Progenitor cell of endocrine pancreas (in vitro differentiated cells): ENCODE measurements around the gene C22orf39. TPM values are rescaled to one million over a fixed set of nuclear protein-coding genes. Genes with fewer than 3 reads are reported as not detected.

Experiments
- DNase-seq: peaks from one replicate; pipeline ENCODE4 v3.0.0; 2021; ENCODE audit warnings: low spot score; ENCODE audit not compliant: unreplicated experiment
- H3K27ac Mint-ChIP-seq: 2 replicates; pipeline ENCODE4 v1.8.0; 2021; ENCODE audit warnings: mild to moderate bottlenecking, moderate library complexity, mixed read lengths
- H3K27me3 Mint-ChIP-seq: 2 replicates; pipeline ENCODE4 v1.8.0; 2021; ENCODE audit warnings: mixed read lengths
- H3K36me3 Mint-ChIP-seq: 2 replicates; pipeline ENCODE4 v1.8.0; 2022; ENCODE audit warnings: mixed read lengths; ENCODE audit not compliant: insufficient read depth
- H3K4me1 Mint-ChIP-seq: 2 replicates; pipeline ENCODE4 v1.8.0; 2021; ENCODE audit warnings: low read depth, mixed read lengths
- H3K4me3 Mint-ChIP-seq: 2 replicates; pipeline ENCODE4 v1.8.0; 2021; ENCODE audit warnings: low read depth, mild to moderate bottlenecking, moderate library complexity, mixed read lengths
- H3K9me3 Mint-ChIP-seq: 2 replicates; pipeline ENCODE4 v1.8.0; 2021; ENCODE audit warnings: low read depth, mixed read lengths
- total RNA-seq: library from RNA; stranded (reverse); gene quantifications from 2 replicates; pipeline ENCODE4 v1.2.1, GENCODE V29; 2021
- TF ChIP-seq, protein P1 (sequence below): fragments of 200-600 bp; sonication (generic); IDR thresholded peaks from one replicate; pipeline ENCODE4 v1.5.0; 2021; ENCODE audit warnings: antibody characterized with exemption, mild to moderate bottlenecking; ENCODE audit not compliant: unreplicated experiment

C22orf39 gene
- total RNA-seq, 1 donor from 2014 or later, result 28.8 TPM

DNA sequence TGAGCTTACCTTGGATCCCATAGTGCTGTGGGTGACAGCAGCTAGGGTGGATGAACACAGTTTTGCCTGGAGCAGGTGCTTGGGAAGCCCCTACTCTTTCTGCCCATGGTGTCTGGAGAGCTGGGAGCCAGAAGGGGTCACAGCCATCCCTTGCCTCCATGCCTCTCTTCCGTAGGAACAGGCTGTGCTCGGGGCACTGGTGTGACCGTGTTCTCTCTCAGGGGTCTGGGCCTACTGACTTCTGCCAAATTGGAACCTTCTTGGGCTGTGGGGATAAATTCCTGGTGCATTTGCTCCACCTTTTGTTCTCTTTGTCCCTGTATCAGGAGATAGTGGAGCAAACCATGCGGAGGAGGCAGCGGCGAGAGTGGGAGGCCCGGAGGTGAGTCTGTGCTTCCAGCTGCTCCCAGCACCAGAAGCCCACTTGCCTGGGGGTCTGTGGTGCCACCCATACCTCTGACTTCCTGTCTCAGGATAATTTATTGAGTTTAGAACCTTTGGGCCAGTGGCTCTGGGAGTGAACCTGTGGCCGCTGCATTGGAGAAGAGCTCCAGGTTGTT lies 46.6 kb upstream of the C22orf39 start:
- no peak overlapping the region for H3K27ac Mint-ChIP-seq
- no peaks in the 10 kb centered on the region for H3K9me3 Mint-ChIP-seq
- TF ChIP-seq, protein P1, sequence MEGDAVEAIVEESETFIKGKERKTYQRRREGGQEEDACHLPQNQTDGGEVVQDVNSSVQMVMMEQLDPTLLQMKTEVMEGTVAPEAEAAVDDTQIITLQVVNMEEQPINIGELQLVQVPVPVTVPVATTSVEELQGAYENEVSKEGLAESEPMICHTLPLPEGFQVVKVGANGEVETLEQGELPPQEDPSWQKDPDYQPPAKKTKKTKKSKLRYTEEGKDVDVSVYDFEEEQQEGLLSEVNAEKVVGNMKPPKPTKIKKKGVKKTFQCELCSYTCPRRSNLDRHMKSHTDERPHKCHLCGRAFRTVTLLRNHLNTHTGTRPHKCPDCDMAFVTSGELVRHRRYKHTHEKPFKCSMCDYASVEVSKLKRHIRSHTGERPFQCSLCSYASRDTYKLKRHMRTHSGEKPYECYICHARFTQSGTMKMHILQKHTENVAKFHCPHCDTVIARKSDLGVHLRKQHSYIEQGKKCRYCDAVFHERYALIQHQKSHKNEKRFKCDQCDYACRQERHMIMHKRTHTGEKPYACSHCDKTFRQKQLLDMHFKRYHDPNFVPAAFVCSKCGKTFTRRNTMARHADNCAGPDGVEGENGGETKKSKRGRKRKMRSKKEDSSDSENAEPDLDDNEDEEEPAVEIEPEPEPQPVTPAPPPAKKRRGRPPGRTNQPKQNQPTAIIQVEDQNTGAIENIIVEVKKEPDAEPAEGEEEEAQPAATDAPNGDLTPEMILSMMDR, result no peak
- peaks cover 3% of the 10 kb centered on the region for H3K36me3 Mint-ChIP-seq
- DNase-seq, result no peak
- no peak overlapping the region for H3K4me3 Mint-ChIP-seq
- no peaks in the 10 kb centered on the region for H3K27me3 Mint-ChIP-seq
- no peaks in the 10 kb centered on the region for H3K4me1 Mint-ChIP-seq

DNA sequence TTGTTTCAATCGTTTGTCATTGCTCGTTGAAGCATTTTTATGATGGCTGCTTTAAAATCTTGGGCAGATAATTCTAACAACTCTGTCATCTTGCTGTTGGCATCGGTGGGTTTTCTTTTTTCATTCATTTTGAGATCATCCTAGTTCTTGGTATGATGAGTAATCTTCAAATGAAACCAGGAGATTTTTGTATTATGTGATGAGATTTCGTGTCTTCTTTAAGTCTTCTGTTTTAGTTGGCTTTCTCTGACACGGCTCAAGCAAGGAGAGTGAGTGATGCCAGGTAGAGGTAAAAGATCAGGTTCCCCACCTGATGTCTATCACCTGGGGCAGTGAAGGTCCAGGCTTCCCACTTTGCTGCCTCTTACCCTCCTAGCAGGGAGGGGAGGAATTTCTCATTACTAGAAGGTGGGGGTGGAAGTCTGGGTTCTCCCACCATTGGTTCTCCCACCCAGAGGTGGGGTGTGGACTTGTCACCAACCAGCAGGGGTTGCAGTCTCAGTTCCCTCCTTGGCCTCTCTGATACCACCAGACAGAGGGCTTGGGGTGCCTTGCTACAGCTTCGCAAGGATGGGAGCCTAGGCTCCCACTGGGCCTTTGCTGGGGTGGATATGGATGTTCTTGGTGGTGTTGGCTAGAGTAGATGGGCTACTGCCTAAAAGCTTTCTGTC lies 45.1 kb upstream of the C22orf39 start:
- Mint-ChIP-seq H3K27me3 (no peaks in the 10 kb centered on the region), H3K9me3 (no peaks in the 10 kb centered on the region), H3K36me3 (peaks cover 3% of the 10 kb centered on the region), H3K4me3 (no peak overlapping the region), H3K4me1 (no peaks in the 10 kb centered on the region), H3K27ac (peak overlapping the region; percentile 3)
- no peak for DNase-seq
- TF ChIP-seq, protein P1, result no peak

DNA sequence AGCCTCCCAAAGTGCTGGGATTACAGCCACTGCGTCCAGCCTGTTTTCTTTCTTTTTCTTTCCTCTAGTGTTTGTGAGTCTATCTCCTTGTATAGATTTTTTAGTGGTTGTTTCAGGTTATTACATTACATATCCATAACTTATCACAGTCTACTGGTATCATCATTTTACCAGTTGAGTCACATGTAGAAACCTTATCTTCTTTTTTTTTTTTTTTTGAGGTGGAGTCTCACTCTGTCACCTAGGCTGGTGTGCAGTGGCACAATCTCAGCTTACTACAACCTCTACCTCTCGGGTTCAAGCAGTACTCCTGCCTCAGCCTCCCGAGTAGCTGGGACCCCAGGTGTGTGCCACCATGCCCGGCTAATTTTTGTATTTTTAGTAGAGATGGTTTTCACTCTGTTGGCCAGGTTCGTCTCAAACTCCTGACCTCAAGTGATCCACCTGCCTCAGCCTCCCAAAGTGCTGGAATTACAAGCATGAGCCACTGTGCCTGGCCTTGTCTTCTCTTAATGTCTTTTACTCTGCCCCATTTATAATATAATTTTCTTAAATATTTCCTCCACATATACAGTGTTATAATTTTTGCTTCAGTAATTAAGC lies 43.2 kb upstream of the C22orf39 start:
- Mint-ChIP-seq H3K4me1 (no peaks in the 10 kb centered on the region), H3K27me3 (no peaks in the 10 kb centered on the region), H3K36me3 (peaks cover 3% of the 10 kb centered on the region)

DNA sequence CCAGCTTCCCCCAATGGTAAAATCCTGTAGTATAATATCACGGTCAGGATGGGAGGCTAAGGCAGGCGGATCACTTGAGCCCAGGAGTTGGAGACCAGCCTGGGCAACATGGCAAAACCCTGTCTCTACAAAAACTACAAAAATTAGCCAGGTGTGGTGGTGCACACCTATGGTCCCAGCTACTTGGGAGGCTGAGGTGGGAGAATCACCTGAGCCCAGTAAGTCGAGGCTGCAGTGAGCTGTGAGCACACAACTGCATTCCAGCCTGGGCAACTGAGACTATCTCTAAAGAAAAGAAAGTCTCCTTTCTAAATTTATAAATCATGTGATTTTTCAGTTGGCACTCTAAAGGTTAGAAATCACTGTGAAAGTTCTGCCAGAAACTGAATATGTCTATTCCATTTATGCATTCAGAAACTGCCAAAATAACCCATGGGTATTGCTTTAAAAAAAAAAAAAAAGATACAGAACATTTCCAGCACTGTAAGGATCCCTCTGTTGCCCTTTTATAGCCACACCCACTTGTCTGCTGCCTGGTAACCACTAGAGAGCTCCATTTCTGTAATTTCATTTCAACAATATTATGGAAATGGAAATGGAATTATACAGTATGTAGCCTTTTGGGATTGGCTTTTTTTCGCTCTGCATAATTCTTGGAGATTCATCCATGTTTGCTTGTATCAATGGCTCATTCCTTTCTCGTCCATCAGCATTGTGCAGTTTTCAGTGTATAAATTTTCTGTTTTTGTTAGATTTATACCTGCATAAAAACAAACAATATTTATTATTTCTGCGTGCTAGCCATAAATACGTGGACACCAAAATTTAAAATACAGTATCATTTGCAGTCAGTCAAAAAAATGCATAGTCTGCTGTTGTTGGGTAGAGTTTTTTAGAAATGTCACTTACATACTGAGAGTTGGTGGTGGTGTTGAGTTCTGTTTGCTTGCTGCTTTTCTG lies 41.7 kb upstream of the C22orf39 start:
- H3K27me3 Mint-ChIP-seq, result no peaks in the 10 kb centered on the region
- H3K27ac Mint-ChIP-seq, result no peak overlapping the region
- TF ChIP-seq, protein P1, result no peak
- H3K4me1 Mint-ChIP-seq, result no peaks in the 10 kb centered on the region
- DNase-seq, result no peak
- no peaks in the 10 kb centered on the region for H3K9me3 Mint-ChIP-seq
- H3K36me3 Mint-ChIP-seq, result peaks cover 3% of the 10 kb centered on the region
- H3K4me3 Mint-ChIP-seq, result no peak overlapping the region

More for the DNA sequence above, 43.2 kb upstream of the C22orf39 start:
- no peaks in the 10 kb centered on the region for H3K9me3 Mint-ChIP-seq
- DNase-seq, result no peak
- no peak overlapping the region for H3K27ac Mint-ChIP-seq
- TF ChIP-seq, protein P1, result no peak
- no peak overlapping the region for H3K4me3 Mint-ChIP-seq

- no peaks in the 10 kb centered on the region for H3K27me3 Mint-ChIP-seq
- no peak overlapping the region for H3K27ac Mint-ChIP-seq
- H3K4me3 Mint-ChIP-seq, result no peak overlapping the region
- no peaks in the 10 kb centered on the region for H3K4me1 Mint-ChIP-seq
- peaks cover 6% of the 10 kb centered on the region for H3K36me3 Mint-ChIP-seq
- H3K9me3 Mint-ChIP-seq, result no peaks in the 10 kb centered on the region
- DNase-seq, result no peak
- TF ChIP-seq, protein P1, result no peak
These were observed 40.8 kb upstream of the C22orf39 start for GRCh38 chr22:19488285-19488684.
